Keratinocyte (primary cell): ENCODE results near the gene MLPH. TPM values are rescaled to one million over a fixed set of nuclear protein-coding genes. Genes with fewer than 3 reads are reported as not detected.

Source experiments
- DNase-seq: peaks from one replicate; pipeline ENCODE4 v3.0.0-alpha.2; 2011; ENCODE audit warnings: low read depth, missing footprints, low spot score
- FAIRE-seq: peaks from 2 replicates; lab custom pipeline; 2011; peaks lifted over from hg19 to GRCh38; lab: Jason Lieb, UNC
- H2AFZ ChIP-seq: 2 replicates; pipeline ENCODE4 v1.6.0; 2012; ENCODE audit warnings: low read length, control low read depth, inconsistent platforms; ENCODE audit not compliant: control insufficient read depth
- H3K27ac ChIP-seq: 2 replicates; pipeline ENCODE4 v1.5.1; 2011; ENCODE audit warnings: low read length; ENCODE audit not compliant: control insufficient read depth, insufficient read depth
- H3K27me3 ChIP-seq: 3 replicates; pipeline ENCODE4 v1.6.0; 2011; ENCODE audit warnings: low read length; ENCODE audit not compliant: control insufficient read depth, insufficient read depth; ENCODE audit errors: extremely low read depth
- H3K36me3 ChIP-seq, 2 experiments: 2 replicates in 1 of 2; 3 replicates in 1 of 2; pipeline ENCODE4 v1.5.1; 2011; ENCODE audit warnings: low read length in 2 of 2, mild to moderate bottlenecking in 1 of 2; ENCODE audit not compliant: control insufficient read depth in 2 of 2, insufficient read depth in 2 of 2; ENCODE audit errors: extremely low read depth in 1 of 2
- H3K4me1 ChIP-seq: 3 replicates; pipeline ENCODE4 v1.5.1; 2011; ENCODE audit warnings: low read length; ENCODE audit not compliant: control insufficient read depth, insufficient read depth; ENCODE audit errors: extremely low read depth
- H3K4me2 ChIP-seq: 3 replicates; pipeline ENCODE4 v1.6.0; 2011; ENCODE audit warnings: low read depth, low read length; ENCODE audit not compliant: control insufficient read depth, insufficient read depth; ENCODE audit errors: extremely low read depth
- H3K4me3 ChIP-seq, 3 experiments: fragments of 200-600 bp in 1 of 3; sonication (generic) in 1 of 3; 2 replicates in 2 of 3; 3 replicates in 1 of 3; pipeline ENCODE4 v1.5.1; 2011 to 2016; ENCODE audit warnings: low read length in 3 of 3, mild to moderate bottlenecking in 3 of 3, control low read depth in 2 of 3, inconsistent platforms in 1 of 3, low read depth in 1 of 3, mixed read lengths in 1 of 3, mixed run types in 1 of 3, moderate library complexity in 1 of 3; ENCODE audit not compliant: control insufficient read depth in 2 of 3, insufficient read depth in 2 of 3; ENCODE audit errors: extremely low read depth in 1 of 3
- H3K79me2 ChIP-seq: 2 replicates; pipeline ENCODE4 v1.6.0; 2012; ENCODE audit warnings: low read length; ENCODE audit not compliant: control insufficient read depth, insufficient read depth
- H3K9ac ChIP-seq: 3 replicates; pipeline ENCODE4 v1.6.0; 2011; ENCODE audit warnings: low read length; ENCODE audit not compliant: control insufficient read depth, insufficient read depth; ENCODE audit errors: extremely low read depth
- H3K9me1 ChIP-seq: 3 replicates; pipeline ENCODE4 v1.6.0; 2011; ENCODE audit warnings: low read length; ENCODE audit not compliant: control insufficient read depth, insufficient read depth; ENCODE audit errors: extremely low read depth
- H3K9me3 ChIP-seq: 2 replicates; pipeline ENCODE4 v1.5.1; 2012; ENCODE audit warnings: low read depth, low read length; ENCODE audit not compliant: control insufficient read depth
- H4K20me1 ChIP-seq: 3 replicates; pipeline ENCODE4 v1.6.0; 2011; ENCODE audit warnings: low read length; ENCODE audit not compliant: control insufficient read depth, insufficient read depth; ENCODE audit errors: extremely low read depth
- CTCF ChIP-seq, 3 experiments: IDR thresholded peaks in 1 of 3; conservative IDR thresholded peaks in 1 of 3; optimal IDR thresholded peaks in 1 of 3; 2 replicates in 2 of 3; 3 replicates in 1 of 3; pipeline versions ENCODE3 to v1.5.1; 2011; ENCODE audit warnings: low read length in 3 of 3, mild to moderate bottlenecking in 3 of 3, moderate library complexity in 2 of 3, control low read depth in 1 of 3, inconsistent platforms in 1 of 3; ENCODE audit not compliant: insufficient read depth in 2 of 3; ENCODE audit errors: extremely low read depth in 1 of 3
- EZH2 ChIP-seq: IDR thresholded peaks from one replicate; pipeline ENCODE4 v1.6.1; 2012; ENCODE audit warnings: inconsistent platforms, mild to moderate bottlenecking, low read length, moderate library complexity
- dilution Hi-C: fragments of 300-500 bp; cut with MboI; formaldehyde crosslinking; loops from one replicate; pipeline ENCODE4 v1.7.0; 2020; ENCODE audit warnings: low sequenced_read_pairs; ENCODE audit not compliant: extremely low pct_ligation_motif_present
- polyA plus RNA-seq, 5 experiments: library from polyadenylated mRNA; depleted of rRNA in 3 of 5; stranded (reverse) in 3 of 5; stranded (forward) in 1 of 5; unstranded in 1 of 5; fragments of >200 nt; gene quantifications; 1 replicate in 1 of 5; 2 replicates in 3 of 5; 3 replicates in 1 of 5; pipeline versions ENCODE4 v1.2.1 to v1.2.3, GENCODE V29; 2011 to 2012; ENCODE audit warnings: missing spikeins in 2 of 5, low read depth in 1 of 5, low replicate concordance in 1 of 5

Gene MLPH
- polyA plus RNA-seq, 1 donor (not counting 4 experiments of a cell fraction or from before 2014, with no cell fraction given): 0.67 TPM

DNA sequence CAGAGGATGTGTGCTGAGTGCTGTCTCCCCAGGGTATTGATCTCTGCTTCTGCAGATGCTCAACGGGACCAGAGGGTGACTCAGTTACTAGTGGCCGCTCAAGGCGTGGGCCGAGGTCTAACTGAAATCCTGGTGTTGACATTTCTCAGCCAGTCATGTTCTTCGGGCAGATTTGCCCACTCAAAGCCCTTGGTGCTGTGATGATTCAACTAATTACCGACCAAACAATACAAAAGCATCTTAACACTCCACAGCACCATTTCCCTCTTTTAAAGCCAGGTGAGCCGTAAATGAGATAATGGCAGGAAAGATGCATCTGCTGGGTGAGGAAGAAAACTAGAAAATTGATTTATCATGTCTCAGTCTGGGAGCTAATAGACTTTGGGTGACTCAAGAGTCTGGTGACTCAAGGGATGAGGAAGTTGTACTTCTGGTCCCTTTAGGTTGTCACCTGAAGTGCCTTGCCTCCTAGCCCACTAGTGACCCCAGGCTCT lies 46.7 kb downstream of the MLPH start:
- Histone ChIP-seq H3K4me2 (no peak overlapping the region), H4K20me1 (no peaks in the 10 kb centered on the region), H3K4me3 (no peak overlapping the region), H3K36me3 (no peaks in the 10 kb centered on the region), H3K79me2 (no peaks in the 10 kb centered on the region), H3K27ac (no peak overlapping the region), H3K9me1 (no peaks in the 10 kb centered on the region), H3K4me1 (peaks cover 11% of the 10 kb centered on the region), H2AFZ (no peak overlapping the region), H3K9me3 (no peaks in the 10 kb centered on the region), H3K9ac (no peak overlapping the region), H3K27me3 (no peaks in the 10 kb centered on the region)
- dilution Hi-C loops: no loop called here
- TF ChIP-seq EZH2: no peak
- TF ChIP-seq CTCF (optimal IDR thresholded peaks at IDR 0.05 in 1 of 3, IDR thresholded peaks at IDR 0.05 in 1 of 3, conservative IDR thresholded peaks at IDR 0.05 in 1 of 3; ENCODE audit: extremely low read depth in 1 of 3, insufficient read depth in 2 of 3, low read length in 3 of 3): no peak
- no peak for DNase-seq
- no peak for FAIRE-seq

DNA sequence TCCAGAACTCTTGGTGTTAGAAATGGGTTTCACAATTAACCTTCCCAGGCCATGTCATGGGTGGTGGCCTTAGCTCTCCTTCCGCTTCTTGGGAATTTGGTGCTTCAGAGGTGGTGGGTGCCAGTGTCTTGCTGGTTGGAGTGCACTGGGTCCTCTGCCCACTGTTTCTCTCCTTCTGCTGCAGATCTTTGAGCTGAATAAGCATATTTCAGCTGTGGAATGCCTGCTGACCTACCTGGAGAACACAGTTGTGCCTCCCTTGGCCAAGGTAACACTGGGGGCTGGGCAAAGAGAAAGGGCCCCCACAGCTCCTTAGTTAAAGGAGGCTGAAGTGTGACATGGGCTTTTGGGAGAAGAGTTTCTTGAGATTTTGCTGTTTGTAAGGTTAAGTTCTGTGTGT lies 47.3 kb downstream of the MLPH start:
- no peaks in the 10 kb centered on the region for H3K27me3 ChIP-seq
- dilution Hi-C loops: no loop called here
- H3K9me3 ChIP-seq: no peaks in the 10 kb centered on the region
- no peak for FAIRE-seq
- no peaks in the 10 kb centered on the region for H4K20me1 ChIP-seq
- no peak overlapping the region for H3K4me2 ChIP-seq
- no peak overlapping the region for H3K9ac ChIP-seq
- H3K4me3 ChIP-seq: no peak overlapping the region
- H3K9me1 ChIP-seq: no peaks in the 10 kb centered on the region
- no peak overlapping the region for H3K27ac ChIP-seq
- no peak for TF ChIP-seq EZH2
- no peak for TF ChIP-seq CTCF (optimal IDR thresholded peaks at IDR 0.05 in 1 of 3, IDR thresholded peaks at IDR 0.05 in 1 of 3, conservative IDR thresholded peaks at IDR 0.05 in 1 of 3; ENCODE audit: extremely low read depth in 1 of 3, insufficient read depth in 2 of 3, low read length in 3 of 3)
- H2AFZ ChIP-seq: no peak overlapping the region
- no peaks in the 10 kb centered on the region for H3K79me2 ChIP-seq
- H3K36me3 ChIP-seq: no peaks in the 10 kb centered on the region
- peaks cover 11% of the 10 kb centered on the region for H3K4me1 ChIP-seq
- no peak for DNase-seq
